SH-SY5Y (cell line): ENCODE measurements around the gene ST3GAL3.

Source experiments
- GATA2 ChIP-seq: IDR thresholded peaks from 2 replicates; pipeline ENCODE4 v1.6.1; 2011; ENCODE audit warnings: mild to moderate bottlenecking, low read depth, low read length
- GATA3 ChIP-seq: IDR thresholded peaks from 2 replicates; pipeline ENCODE4 v1.6.1; 2011; ENCODE audit warnings: low read depth, mild to moderate bottlenecking, low read length, moderate library complexity

Gene ST3GAL3

DNA sequence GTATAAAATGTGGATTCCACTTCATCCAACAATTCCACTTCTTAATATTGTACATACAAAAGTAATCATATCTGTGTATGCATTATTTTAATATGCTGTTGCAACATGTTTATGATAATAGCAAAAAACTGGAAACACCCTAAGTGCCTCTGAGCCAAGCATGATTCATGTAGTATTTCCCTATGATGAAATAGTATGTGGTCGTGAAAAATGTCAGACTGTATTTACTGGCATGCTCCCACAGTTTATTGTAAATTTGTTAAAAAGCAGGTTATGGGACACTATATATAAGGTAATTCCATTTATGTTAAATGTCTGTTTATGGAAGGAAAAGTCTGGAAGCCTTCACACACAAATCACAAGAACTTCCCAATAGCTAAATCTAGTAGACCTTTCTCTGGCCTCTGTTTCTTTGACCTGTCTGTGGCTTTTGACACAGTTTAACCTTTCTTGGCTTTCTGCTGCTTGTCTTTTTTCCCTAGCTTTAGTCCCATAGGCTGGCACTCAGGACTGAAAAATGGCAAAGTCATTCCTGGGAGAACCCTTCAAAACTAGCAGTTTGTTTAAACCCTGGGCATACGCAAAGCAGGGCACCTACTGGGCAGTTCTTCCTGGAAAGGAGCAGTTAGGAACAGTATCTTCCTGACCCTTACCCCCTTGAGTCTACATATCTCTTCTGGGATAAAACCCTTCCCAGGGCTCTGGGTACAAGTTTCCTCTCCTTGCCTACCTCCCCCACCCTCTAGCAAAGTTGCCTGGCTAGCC is 160.8 kb downstream of the ST3GAL3 start:
- TF ChIP-seq GATA3 (no peak), GATA2 (no peak)

DNA sequence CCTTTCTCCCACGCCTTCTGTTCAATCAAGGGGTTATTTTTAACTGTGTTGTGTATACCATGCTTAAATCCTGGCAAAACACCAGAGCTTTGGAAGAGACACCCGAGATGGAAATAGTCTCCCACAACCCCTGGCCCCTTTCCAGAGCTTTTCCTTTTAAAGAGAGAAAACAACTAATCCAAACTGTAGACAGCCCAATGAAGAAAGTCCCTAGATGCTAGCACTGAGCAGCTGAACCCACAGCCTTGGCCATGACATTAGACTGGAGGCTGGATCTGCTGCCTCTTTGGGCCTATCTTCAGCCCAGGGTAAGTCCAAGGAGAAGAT is 161.4 kb downstream of the ST3GAL3 start:
- TF ChIP-seq GATA2 (no peak), GATA3 (no peak)

DNA sequence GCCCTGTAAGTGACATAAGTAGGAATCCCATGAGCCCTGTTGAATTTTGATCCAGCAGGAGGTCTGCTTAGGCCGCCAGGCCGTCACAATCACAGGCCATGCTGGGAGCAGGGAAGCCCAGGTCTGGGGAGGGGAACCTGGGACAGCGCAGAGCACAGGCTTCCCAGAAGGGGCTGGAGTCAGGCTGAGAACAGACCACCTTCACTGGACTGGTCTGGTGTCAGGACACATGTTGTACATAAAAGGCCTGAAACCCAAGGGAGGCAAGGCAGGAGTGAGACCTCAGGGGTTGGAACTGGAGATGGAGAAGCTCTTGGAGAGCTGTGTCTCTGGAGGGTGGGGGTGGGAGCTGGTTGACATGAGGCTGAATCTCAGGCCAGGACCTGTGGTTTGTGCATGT is 163.0 kb downstream of the ST3GAL3 start:
- TF ChIP-seq GATA2 = no peak
- TF ChIP-seq GATA3 = no peak

DNA sequence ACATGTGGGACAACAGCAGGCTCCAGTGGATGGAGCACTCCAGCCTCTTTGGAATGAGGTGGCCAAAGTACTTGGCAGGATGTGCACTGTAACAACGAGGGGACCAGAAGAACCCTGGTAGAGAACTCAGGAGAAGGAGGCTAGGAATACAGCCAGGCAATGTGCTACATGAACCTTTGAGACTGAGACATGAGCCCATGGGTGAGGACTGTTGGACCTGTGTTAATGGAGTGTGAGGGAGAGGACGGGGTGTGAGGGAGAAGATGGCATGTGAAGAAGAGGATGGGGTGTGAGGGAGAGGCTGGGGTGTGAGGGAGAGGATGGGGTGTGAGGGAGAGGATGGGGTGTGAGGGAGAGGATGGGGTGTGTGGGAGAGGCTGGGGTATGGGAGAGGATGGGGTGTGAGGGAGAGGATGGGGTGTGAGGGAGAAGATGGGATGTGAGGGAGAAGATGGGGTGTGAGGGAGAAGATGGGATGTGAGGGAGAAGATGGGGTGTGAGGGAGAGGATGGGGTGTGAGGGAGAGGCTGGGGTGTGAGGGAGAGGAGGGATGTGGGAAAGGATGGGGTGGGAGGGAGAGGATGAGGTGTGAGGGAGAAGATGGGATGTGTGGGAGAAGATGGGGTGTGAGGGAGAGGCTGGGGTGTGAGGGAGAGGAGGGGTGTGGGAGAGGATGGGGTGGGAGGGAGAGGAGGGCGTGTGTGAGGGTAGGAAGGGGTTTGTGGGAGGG is 164.0 kb downstream of the ST3GAL3 start:
- TF ChIP-seq GATA2 = no peak
- TF ChIP-seq GATA3 = no peak

DNA sequence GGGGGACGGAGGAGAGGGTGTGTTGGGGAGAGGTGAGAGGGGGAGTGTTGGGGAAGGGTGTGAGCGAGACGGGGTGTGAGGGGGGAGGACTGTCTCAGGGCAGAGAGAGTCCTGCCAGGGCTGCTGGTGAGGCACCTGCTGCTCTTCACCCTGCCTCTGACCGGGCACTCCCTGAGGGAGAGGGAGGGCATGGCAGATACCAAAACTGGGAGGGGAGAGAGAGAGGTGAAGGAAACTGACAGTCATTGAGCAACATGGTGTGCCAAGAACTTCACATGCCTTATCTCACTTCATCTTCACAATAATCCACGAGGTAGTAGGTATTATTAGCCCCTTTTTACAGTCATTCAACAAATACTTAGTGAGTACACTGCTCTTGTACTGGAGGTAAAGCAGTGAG is 164.9 kb downstream of the ST3GAL3 start:
- TF ChIP-seq GATA3 = no peak
- TF ChIP-seq GATA2 = no peak

DNA sequence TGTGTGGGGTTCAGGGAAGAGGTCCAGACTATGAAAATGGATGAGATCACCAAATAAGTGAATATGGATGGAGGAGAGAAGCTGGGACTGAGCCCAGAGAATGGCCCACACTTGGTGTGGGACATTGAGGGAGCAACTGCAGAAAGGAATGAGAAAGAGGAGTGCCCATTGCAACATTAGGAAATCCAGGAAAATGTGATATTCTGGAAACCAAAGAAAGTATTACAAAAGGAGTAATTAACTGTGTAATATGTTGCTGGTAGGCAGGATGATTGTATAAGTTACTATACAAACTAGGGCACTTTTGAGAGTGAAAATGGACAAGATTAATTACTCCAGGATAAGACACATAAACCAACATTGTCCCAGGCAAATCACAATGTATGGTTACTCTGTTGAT is 166.5 kb downstream of the ST3GAL3 start:
- TF ChIP-seq GATA2 = no peak
- TF ChIP-seq GATA3 = no peak

DNA sequence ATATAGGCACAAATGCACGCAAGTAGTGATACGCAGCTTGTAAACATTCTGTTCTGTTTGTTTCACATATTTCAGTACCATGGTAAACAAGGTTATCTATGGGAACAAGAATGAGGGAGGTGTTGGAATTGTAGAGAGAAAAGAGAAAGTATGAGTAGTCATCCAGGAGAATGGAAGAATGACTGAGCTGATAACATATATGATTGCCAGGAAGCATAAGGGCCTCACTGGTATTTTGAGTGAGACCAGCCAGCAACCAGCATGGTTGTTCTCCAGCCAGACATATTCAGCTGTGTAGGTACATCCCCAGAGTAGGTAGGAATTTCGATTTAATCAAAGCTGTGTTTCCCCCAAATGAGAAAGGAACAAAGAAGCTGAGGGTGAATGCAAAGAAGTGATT is 167.4 kb downstream of the ST3GAL3 start:
- TF ChIP-seq GATA2 (no peak), GATA3 (no peak)

DNA sequence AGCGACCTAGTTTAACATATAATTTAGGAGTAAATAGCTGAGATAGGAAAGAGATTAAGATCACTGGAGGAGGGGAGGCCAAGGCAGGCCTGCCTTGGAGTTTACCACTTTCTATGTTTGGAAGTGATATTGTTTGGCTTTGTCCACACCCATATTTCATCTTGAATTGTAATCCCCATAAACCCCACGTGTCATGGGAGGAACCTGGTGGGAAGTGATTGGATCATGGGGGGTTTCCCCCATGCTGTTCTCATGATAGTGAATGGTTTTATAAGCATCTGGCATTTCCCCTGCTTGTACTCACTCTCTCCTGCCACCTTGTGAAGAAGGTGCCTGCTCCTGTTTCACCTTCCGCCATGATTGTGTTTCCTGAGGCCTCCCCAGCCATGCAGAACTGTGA is 168.0 kb downstream of the ST3GAL3 start:
- TF ChIP-seq GATA2 (no peak), GATA3 (no peak)

DNA sequence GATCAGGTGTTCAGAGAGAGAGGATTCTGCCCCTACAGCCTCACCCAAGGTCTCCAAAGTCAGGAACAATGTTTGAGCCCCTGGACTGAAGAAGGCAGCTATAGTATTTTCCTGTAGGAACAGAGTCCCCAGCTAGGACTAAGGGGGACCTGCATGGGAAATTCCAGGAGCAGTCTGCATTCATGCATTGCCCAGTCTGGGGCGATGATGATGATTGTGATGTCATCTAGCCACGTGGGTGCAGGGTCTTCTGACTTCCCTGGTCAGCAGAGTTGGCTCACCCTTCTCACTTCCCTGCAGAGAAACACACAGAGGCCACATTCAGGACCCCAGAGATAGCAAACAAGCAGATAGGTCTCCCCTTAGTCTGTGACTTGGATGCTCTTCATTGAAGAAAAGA is 169.8 kb downstream of the ST3GAL3 start:
- TF ChIP-seq GATA3 (no peak), GATA2 (no peak)

DNA sequence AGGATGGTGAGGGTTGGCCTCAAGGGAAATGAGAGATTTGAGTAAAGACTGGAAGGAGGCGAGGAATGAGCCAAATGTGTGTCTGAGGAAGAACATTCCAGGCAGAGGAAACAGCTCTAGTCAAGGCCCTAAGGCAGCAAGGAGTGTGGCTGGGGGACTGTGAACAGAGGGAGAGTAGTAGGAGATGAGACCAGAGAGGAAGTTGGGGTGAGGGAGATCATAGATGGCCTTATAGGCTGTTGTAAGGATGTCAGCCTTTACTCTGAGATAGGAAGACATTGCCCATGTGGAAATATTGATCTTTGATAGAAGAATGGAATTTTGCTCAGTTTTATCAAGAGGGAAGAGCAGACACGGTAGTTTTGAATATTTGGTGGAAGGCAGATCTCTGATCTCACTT is 171.1 kb downstream of the ST3GAL3 start:
- no peak for TF ChIP-seq GATA2
- no peak for TF ChIP-seq GATA3

DNA sequence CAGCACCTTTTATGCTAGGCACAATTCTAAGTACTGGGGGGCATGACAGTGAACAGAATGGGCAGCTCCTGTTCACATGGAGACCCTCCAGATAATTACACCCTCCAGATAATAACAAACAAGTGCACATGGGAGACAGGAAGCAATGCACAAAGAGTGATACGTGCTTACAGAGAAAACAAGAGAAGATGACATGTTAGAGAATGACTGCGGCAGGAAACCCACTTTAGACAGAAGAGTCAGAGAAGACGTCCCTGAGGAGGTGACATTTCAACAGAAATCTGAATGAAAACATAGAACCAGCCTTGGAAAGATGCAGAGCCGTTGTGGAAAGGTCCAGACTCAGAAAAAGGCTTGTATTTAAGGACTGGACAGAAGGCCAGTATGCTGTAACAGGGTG is 171.5 kb downstream of the ST3GAL3 start:
- no peak for TF ChIP-seq GATA3
- TF ChIP-seq GATA2 = no peak

DNA sequence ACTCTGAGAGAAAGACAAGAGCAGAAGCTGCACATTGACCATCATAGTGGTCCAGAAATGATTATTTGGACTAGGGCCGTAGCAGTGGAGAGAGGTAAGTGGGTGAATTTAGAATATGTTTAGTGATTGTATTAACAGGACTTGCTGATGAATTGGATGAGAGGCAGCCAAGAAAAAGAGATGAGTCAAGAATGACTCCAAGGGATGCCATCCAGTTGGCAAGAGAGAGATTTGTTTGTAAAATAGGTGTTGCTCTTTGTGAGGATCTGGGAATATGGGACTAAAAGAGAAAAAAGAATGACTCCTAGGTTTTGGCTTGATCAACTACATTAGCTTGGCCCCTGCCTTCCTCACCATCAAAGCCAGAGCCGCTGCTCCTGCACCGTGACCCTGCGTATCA is 172.1 kb downstream of the ST3GAL3 start:
- no peak for TF ChIP-seq GATA3

DNA sequence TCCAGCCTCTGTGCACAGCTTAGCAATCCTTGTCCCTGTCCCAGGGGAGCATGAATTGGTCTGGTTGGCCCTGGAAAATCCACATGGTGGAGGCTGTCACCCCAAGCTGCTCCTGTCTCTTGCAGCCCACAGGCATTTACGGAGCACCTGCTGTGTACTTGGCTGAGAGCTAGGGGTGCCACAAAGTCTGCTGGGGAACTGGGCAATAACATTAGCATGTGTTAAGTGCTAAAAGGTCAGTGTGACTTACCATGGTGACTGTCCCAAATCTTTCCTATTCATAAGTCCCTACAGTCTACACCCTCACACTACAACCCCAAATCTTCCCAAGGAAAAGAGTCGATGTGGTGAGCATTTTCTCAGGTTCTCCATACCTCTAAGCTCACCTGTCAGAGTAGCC is 172.7 kb downstream of the ST3GAL3 start:
- TF ChIP-seq GATA2 (no peak), GATA3 (no peak)

DNA sequence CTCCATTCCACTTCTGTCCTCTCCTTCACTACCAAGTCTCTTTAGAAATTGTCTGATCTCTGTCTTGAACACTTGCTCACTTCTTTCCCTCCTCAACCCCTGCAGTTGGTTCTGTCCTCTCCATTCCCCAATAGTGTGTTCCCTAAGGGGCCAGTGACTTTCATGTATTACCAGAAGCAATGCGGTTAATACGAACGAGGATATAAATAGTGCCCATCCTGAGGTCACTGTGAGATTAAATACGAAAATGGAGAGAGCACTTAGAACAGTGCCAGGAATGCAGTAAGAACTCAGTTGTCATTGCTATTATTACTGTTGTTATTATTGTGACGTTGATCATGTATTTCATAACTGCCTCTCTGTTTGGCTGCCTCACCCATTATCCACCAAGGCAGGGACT is 173.3 kb downstream of the ST3GAL3 start:
- TF ChIP-seq GATA2 (no peak), GATA3 (no peak)

DNA sequence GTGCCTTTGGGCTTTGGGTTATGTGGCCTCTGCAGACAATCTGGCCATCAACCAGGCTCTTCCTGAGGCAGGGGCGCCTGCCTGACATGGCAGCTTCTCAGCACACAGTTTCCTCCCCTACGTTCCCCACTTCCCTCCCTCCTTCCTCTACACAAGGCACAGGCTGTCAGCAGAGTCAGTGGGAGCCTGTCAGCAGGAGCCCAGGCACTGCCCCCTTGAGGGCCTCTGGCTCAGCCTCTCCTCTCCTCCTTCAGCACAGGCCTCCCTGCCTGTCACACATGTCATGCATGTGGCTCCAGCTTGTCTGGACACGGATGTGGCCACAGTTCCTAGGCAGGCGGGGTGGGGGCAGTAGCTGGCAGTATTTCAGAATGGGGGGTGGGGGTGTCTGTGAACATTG is 174.1 kb downstream of the ST3GAL3 start:
- TF ChIP-seq GATA2 (no peak), GATA3 (no peak)

DNA sequence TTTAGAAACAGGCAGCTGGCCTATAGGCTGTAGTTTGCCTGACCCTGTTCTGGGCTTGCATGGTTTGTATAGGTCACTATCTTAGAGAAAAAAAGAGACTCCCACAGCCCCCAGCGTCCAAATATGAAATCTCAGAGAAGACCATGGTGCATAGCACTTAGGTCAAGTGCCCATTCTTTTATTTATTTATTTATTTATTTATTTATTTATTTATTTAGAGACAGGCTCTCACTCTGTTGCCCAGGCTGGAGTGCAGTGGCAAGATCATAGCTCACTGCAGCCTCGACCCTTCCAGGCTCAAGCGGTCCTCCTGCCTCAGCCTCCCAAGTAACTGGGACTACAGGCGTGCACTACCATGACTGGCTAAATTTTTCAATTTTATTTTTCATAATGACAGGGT is 175.4 kb downstream of the ST3GAL3 start:
- TF ChIP-seq GATA2 (no peak), GATA3 (no peak)
